SK-N-DZ (cell line): Measurements from ENCODE around the gene TMEM167B.
A peak's percentile ranks its signal among the peaks of the same experiment; 100 is the strongest.
"Not testable (repeated sequence)": the region's sequence is repeated elsewhere in the genome, so short reads cannot be mapped to it uniquely, and the experiment has no call there.

Source experiments
- DNase-seq: peaks from one replicate; pipeline ENCODE4 v3.0.0-alpha.2; 2015; ENCODE audit warnings: low spot score

Gene TMEM167B

GRCh38 chr1:109112652-109113285 lies 22.2 kb downstream of the TMEM167B start:
- DNase-seq, result peak; percentile 91

- peak; percentile 80 for DNase-seq
These were observed 23.2 kb downstream of the TMEM167B start, which contains the start of gene ELAPOR1 for GRCh38 chr1:109113590-109114341. Gene ELAPOR1 (plus strand): TSS chr1:109114115. CDS start chr1:109114184, 69 bp downstream.

DNA sequence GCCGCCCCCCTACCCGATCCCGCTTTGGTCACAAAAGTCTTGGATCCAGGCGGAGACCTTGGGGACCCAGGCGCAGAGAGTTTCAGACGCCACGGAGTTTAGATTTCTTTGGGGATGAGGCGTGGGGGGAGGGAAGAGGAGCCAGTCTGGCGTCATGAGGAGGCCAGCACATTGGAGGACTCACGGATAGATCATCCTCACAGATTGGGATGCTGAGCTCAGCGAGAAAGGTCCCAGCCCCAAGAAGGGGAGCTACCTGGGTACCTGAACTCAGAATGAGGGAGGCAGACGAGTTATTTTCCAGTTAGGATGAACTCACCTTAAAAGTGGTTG lies 23.7 kb downstream of the TMEM167B start:
- DNase-seq, result no peak

GRCh38 chr1:109115685-109116084 lies 25.1 kb downstream of the TMEM167B start:
- no peak for DNase-seq

DNA sequence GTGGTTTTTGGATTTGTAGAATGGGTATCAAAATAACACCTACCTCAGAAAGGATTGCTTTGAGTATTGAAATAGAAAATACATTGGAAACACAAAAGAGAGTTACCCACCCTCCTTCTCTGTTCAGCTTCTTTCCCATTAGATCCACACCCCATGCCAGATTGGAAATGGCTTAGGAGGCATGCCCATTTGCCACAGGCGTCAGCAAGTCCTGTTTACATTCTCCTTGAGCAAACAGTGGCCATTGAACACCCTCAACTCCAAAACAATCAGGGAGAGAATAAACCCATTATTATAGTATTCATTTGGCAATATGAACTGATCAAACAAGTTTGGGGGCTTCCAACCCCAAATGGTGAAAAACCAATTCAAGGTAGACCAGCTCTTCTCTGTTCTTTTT lies 25.7 kb downstream of the TMEM167B start:
- DNase-seq, result no peak

DNA sequence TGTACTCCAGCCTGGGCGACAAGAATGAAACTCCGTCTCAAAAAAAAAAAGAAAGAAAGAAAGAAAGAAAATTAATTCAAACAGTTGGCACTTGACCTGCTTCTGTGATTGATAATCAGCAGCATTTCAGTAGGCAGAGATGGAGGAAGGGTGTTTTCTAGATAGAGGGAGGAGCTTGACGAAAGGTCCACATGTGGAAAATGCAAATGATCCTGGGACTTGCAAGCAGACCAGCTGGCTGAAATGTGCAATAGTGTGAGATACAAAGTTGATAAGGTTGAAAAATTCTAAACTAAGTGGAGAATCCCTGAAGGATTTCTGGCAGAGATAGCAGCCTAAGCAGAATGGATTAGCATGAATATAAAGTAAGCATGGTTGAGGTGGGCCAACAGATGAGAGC lies 27.5 kb downstream of the TMEM167B start:
- DNase-seq, result no peak

- DNase-seq, result no peak
These were observed 29.8 kb downstream of the TMEM167B start for GRCh38 chr1:109120356-109120755.

DNA sequence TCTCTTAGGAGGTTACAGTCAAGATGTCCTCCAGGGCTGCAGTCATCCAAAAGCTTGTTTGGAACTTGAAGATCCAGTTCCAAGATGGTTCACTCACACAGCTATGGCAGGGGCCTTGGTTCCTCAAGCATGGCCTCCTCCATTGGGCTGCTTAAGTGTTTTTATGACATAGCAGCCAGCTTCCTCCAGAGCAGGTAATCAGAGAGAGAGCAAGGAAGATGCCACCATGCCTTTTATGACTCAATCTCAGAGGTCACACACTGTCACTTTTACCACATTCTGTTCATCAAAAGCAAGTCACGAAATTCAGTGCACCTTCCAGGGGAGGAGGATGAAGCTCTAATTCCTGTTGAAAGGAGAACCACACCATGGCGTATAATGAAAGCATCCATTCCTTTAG lies 40.5 kb downstream of the TMEM167B start:
- no peak for DNase-seq

DNA sequence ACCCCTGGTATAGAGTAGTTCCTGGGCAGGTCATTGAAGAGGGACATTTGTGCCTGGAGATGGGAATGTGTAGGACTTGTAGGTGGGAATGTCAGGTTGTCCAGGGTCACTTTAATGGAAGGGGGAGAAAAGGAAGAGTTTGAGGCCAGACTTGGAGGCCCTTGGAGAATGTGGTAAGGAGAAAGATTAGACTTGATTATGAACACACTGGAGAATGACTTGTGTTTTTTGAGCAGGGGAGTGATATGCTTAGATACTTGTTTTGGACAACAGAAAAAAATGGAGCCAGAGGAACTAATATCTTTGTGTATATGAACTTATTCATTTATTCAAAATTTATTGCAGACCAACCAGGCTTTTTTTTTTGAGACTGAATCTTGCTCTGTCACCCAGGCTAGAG lies 41.2 kb downstream of the TMEM167B start:
- no peak for DNase-seq

GRCh38 chr1:109133002-109133706 lies 42.6 kb downstream of the TMEM167B start:
- no peak for DNase-seq

- no peak for DNase-seq
These were observed 43.3 kb downstream of the TMEM167B start for GRCh38 chr1:109133815-109134214.

- peak; percentile 24 for DNase-seq
These were observed 43.9 kb downstream of the TMEM167B start for GRCh38 chr1:109134423-109134822.

- DNase-seq, result no peak
These were observed 45.4 kb downstream of the TMEM167B start for GRCh38 chr1:109135940-109136339.

DNA sequence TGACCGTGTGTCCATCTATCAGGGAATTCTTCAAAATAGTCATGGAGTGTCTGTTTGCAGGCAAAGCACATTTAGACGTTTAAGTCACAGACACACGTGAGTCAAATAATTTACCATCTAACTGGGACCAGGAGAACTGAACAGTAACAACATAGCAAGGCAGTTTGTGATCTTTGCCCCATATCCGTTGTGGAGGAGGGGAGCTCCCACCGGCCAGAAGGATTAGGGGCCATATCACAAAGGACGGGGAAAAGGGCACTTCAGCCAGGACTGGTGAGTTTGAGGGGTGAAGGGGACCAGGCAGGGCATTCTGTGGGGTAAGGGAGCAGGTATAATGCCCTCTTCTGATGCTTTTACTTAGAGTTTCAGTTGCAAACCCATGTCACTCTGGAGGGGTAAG lies 46.2 kb downstream of the TMEM167B start:
- DNase-seq, result no peak

DNA sequence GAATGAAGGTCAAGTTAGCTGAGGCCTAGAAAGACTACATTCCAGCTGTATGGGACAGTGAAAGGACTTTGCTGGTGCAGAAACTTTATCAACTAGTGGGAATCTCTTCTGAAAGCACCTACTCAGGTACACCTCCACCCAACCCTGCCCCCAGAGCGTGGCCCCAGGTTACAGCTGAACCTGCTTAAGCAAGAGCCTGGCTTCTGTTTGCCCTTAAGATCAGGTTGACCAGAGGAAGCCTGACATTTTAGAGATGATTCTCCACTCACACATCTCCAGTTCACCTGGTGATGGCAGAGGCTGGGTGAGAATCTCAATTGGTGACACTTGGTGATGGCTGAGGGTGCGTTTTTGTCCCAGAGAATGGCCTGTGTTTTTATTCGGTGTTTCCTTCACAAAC lies 47.4 kb downstream of the TMEM167B start:
- DNase-seq, result no peak

DNA sequence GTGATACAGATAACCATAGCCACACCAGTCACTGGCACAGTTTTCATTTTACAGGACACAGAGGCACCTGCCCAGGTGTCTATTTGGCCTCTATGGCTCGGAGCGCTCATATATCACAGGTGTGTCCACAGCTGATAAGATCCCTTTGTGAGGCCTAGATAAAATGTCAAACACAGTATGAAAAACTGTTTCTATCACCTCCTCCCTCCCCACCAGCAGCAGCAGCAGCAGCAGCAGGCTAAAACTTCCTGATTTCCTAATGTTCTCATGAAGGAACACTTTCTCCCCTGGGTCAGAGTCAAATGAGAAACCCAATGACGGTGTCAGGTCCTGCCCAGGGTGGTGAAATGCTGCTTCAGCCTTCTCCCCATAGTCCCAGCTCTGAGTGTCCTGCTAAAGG lies 47.8 kb downstream of the TMEM167B start:
- DNase-seq, result no peak

GRCh38 chr1:109140392-109140791 lies 49.8 kb downstream of the TMEM167B start:
- DNase-seq, result no peak

- DNase-seq, result no peak
These were observed 51.7 kb downstream of the TMEM167B start for GRCh38 chr1:109142260-109142659.

- not testable (repeated sequence) for DNase-seq
These were observed 52.2 kb downstream of the TMEM167B start for GRCh38 chr1:109142725-109143124.
